ENCODE data around the gene ECI1. TPM values are rescaled to one million over a fixed set of nuclear protein-coding genes. Genes with fewer than 3 reads are reported as not detected.

The ECI1 gene
- polyA plus RNA-seq, 3 donors: 29.9 to 74.5 (median 52.3) TPM

DNA sequence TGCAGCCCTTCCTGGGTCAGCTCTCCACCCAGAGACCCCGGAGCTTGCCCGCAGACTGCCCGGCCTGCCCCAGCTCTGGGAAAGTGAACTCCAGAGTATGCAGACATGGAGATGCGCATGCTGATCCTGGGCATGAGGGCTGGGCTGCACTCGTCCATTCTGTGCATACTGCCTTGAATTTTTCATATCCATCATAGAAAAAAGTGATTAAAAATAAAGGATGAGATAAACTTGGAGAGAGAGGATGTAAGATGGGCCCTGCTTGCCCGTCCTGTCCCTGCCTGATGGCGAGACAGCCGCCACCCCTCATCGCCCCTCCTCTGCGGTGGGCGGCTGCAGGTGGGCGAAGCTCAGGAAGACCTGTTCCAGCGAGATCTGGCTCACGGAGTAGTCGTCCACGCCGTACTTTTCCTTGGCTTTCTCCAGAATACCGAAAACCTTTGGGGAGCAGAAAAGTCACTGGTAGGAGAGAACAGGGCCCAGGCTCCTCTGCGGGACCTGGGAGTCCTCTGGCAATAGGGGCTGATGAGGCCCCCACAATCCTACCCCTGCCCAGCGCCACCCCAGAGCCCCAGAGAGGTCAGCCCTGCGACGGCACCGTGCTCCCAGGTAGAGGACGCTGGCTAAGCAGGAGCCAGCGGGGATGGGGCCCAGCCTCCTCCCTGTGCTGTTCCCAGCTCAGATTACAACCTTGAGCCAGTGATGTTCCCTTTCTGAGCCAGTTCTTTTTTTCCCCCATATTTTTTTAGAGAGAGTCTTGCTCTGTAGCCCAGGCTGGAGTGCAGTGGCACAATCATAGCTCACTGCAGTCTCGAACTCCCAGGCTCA is 25.2 kb upstream of the ECI1 start:
- no peak for DNase-seq
- H3K4me1 ChIP-seq (ENCODE audit: control insufficient read depth in 1 of 2, insufficient read depth in 2 of 2, low read length in 2 of 2): peaks cover 8 to 15% of the 10 kb centered on the region in 2 donors
- no peak overlapping the region for H3K9ac ChIP-seq (ENCODE audit: insufficient read depth, low read length, poor library complexity, severe bottlenecking)
- no peak overlapping the region for H3K27ac ChIP-seq (ENCODE audit: low read depth in 1 of 2, low read length in 2 of 2)
- TF ChIP-seq, protein P1, sequence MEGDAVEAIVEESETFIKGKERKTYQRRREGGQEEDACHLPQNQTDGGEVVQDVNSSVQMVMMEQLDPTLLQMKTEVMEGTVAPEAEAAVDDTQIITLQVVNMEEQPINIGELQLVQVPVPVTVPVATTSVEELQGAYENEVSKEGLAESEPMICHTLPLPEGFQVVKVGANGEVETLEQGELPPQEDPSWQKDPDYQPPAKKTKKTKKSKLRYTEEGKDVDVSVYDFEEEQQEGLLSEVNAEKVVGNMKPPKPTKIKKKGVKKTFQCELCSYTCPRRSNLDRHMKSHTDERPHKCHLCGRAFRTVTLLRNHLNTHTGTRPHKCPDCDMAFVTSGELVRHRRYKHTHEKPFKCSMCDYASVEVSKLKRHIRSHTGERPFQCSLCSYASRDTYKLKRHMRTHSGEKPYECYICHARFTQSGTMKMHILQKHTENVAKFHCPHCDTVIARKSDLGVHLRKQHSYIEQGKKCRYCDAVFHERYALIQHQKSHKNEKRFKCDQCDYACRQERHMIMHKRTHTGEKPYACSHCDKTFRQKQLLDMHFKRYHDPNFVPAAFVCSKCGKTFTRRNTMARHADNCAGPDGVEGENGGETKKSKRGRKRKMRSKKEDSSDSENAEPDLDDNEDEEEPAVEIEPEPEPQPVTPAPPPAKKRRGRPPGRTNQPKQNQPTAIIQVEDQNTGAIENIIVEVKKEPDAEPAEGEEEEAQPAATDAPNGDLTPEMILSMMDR (IDR thresholded peaks at IDR 0.05): no peak
- H3K27me3 ChIP-seq (ENCODE audit: control insufficient read depth in 2 of 2, insufficient read depth in 2 of 2, low read length in 2 of 2): no peaks in the 10 kb centered on the region
- H3K9me3 ChIP-seq (replicated peaks in 1 of 2; ENCODE audit: control insufficient read depth in 1 of 2, insufficient read depth in 1 of 2, low read length in 2 of 2): no peaks in the 10 kb centered on the region
- H3K36me3 ChIP-seq (replicated peaks in 1 of 2; ENCODE audit: control insufficient read depth in 1 of 2, insufficient read depth in 2 of 2, low read length in 2 of 2): no peaks in the 10 kb centered on the region
- Mint-ChIP-seq H3K36me3 (peaks cover 0 to 5% of the 10 kb centered on the region in 2 donors), H3K4me1 (peaks cover 9% of the 10 kb centered on the region), H3K4me3 (peak overlapping the region in 1 of 2 donors; percentile 20), H3K27me3 (ENCODE audit: low read depth in 3 of 3) (peaks cover 3 to 6% (median 3%) of the 10 kb centered on the region in 3 donors), H3K27ac (no peak overlapping the region), H3K9me3 (no peaks in the 10 kb centered on the region)
- no peaks in the 10 kb centered on the region for H3K79me2 ChIP-seq (ENCODE audit: insufficient read depth, low read length)
- no peaks in the 10 kb centered on the region for H4K20me1 ChIP-seq (ENCODE audit: insufficient read depth, low read length)
- no peak overlapping the region for H2AFZ ChIP-seq (ENCODE audit: insufficient read depth, low read depth, low read length, poor library complexity, severe bottlenecking)
- WGBS (ENCODE audit: insufficient coverage): 95% methylated on average over 16 of the region's 26 CpGs
- H3K4me3 ChIP-seq (replicated peaks in 1 of 3; ENCODE audit: low read depth in 2 of 3, low read length in 3 of 3): no peak overlapping the region
- intact Hi-C loops (cut with micrococcal nuclease): loop anchor here in 1 of 2 donors (10.0 kb wide), 1 partner anchor 228 kb away; no protein-coding TSS in a partner anchor
- H3K4me2 ChIP-seq (replicated peaks; ENCODE audit: extremely low read depth, low read length, poor library complexity, severe bottlenecking): no peak overlapping the region

DNA sequence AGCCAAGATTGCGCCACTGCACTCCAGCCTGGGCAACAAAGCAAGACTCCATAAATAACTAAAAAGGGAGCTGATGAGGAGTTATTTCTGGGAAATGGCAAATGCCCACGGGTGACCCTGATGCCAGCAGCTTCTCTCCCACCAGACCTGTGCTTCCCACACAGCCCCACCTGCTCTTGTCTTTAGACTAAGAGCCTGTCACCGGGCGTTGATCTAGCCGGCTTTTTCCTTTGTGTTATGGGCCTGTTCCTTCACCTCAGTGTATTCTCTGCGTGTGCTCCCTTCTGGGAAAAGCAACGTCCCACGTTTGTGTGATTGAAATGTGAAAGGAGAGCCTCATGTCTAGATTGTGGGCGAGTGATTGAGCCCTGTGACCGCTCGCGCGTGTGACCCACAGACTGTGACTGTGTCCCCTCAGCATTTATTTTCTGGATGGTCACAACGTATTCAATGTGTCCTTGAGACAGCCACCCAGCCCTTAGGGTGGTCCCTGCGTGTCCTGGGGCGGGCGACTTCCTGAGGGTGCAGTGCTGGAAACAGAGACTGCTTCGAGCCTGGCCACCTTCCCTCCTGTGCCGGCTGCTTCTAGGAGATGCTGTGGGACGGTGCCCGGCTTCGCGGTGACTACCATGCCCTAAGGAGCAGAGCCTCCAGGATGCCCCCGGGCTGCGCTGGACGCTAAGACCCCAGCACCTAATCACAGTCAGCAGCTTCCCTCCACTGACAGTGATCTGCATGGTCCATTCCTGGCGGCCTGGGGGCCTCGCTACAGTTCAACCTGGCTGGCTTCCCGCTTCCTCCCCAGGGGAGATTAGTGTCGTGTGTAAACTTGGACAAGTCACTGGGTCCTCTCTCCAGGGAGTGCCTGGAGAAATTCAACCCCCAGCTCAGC is 24.3 kb upstream of the ECI1 start:
- H3K9me3 ChIP-seq (replicated peaks in 1 of 2; ENCODE audit: control insufficient read depth in 1 of 2, insufficient read depth in 1 of 2, low read length in 2 of 2): no peaks in the 10 kb centered on the region
- H3K4me2 ChIP-seq (replicated peaks; ENCODE audit: extremely low read depth, low read length, poor library complexity, severe bottlenecking): no peak overlapping the region
- H3K4me3 Mint-ChIP-seq: no peak overlapping the region
- no peaks in the 10 kb centered on the region for H3K36me3 ChIP-seq (replicated peaks in 1 of 2; ENCODE audit: control insufficient read depth in 1 of 2, insufficient read depth in 2 of 2, low read length in 2 of 2)
- H3K79me2 ChIP-seq (ENCODE audit: insufficient read depth, low read length): no peaks in the 10 kb centered on the region
- no peak overlapping the region for H3K9ac ChIP-seq (ENCODE audit: insufficient read depth, low read length, poor library complexity, severe bottlenecking)
- WGBS (ENCODE audit: insufficient coverage): 93% methylated on average over 21 of the region's 30 CpGs
- no peak overlapping the region for H3K27ac ChIP-seq (ENCODE audit: low read depth in 1 of 2, low read length in 2 of 2)
- H4K20me1 ChIP-seq (ENCODE audit: insufficient read depth, low read length): no peaks in the 10 kb centered on the region
- no peaks in the 10 kb centered on the region for H3K27me3 ChIP-seq (ENCODE audit: control insufficient read depth in 2 of 2, insufficient read depth in 2 of 2, low read length in 2 of 2)
- H3K27ac Mint-ChIP-seq: no peak overlapping the region
- TF ChIP-seq, protein P1 (IDR thresholded peaks at IDR 0.05): no peak
- peaks cover 9% of the 10 kb centered on the region for H3K4me1 Mint-ChIP-seq
- peaks cover 2 to 5% (median 3%) of the 10 kb centered on the region in 3 donors for H3K27me3 Mint-ChIP-seq (ENCODE audit: low read depth in 3 of 3)
- no peaks in the 10 kb centered on the region for H3K9me3 Mint-ChIP-seq
- intact Hi-C loops (cut with micrococcal nuclease): loop anchor here in 1 of 2 donors (10.0 kb wide), 1 partner anchor 229 kb away; no protein-coding TSS in a partner anchor
- peaks cover 0 to 5% of the 10 kb centered on the region in 2 donors for H3K36me3 Mint-ChIP-seq
- H3K4me1 ChIP-seq (ENCODE audit: control insufficient read depth in 1 of 2, insufficient read depth in 2 of 2, low read length in 2 of 2): peaks cover 8 to 15% of the 10 kb centered on the region in 2 donors
- no peak for DNase-seq
- H2AFZ ChIP-seq (ENCODE audit: insufficient read depth, low read depth, low read length, poor library complexity, severe bottlenecking): no peak overlapping the region
- no peak overlapping the region for H3K4me3 ChIP-seq (replicated peaks in 1 of 3; ENCODE audit: low read depth in 2 of 3, low read length in 3 of 3)
